Ishikawa (cell line): Measurements from ENCODE around the gene OR1K1.

Experiments
- CEBPB ChIP-seq: IDR thresholded peaks from 2 replicates; pipeline ENCODE4 v1.6.1; 2012
- CREB1 ChIP-seq: IDR thresholded peaks from 2 replicates; pipeline ENCODE4 v1.6.1; 2012; ENCODE audit warnings: low read depth
- EGR1 ChIP-seq: IDR thresholded peaks from 2 replicates; pipeline ENCODE4 v1.6.1; 2012
- EP300 ChIP-seq: IDR thresholded peaks from 2 replicates; pipeline ENCODE4 v1.6.1; 2012; ENCODE audit warnings: borderline replicate concordance
- FOXM1 ChIP-seq: IDR thresholded peaks from 2 replicates; pipeline ENCODE4 v1.6.1; 2012; ENCODE audit warnings: low read depth, borderline replicate concordance
- MAX ChIP-seq: IDR thresholded peaks from 2 replicates; pipeline ENCODE4 v1.6.1; 2012
- NFIC ChIP-seq: IDR thresholded peaks from 2 replicates; pipeline ENCODE4 v1.6.1; 2012
- RAD21 ChIP-seq: IDR thresholded peaks from 2 replicates; pipeline ENCODE4 v1.6.1; 2012; ENCODE audit warnings: low read depth
- REST ChIP-seq: IDR thresholded peaks from 2 replicates; pipeline ENCODE4 v1.6.1; 2012; ENCODE audit warnings: low read depth, mild to moderate bottlenecking
- TAF1 ChIP-seq: IDR thresholded peaks from 2 replicates; pipeline ENCODE4 v1.6.1; 2012; ENCODE audit warnings: low read depth, mild to moderate bottlenecking
- TCF12 ChIP-seq: IDR thresholded peaks from 2 replicates; pipeline ENCODE4 v1.6.1; 2012; ENCODE audit warnings: low read depth
- TEAD4 ChIP-seq: IDR thresholded peaks from 2 replicates; pipeline ENCODE4 v1.6.1; 2012
- USF1 ChIP-seq: IDR thresholded peaks from 2 replicates; pipeline ENCODE4 v1.6.1; 2012
- YY1 ChIP-seq: IDR thresholded peaks from 2 replicates; pipeline ENCODE4 v1.6.1; 2012; ENCODE audit warnings: low read depth
- ZBTB7A ChIP-seq: IDR thresholded peaks from 2 replicates; pipeline ENCODE4 v1.6.1; 2012; ENCODE audit warnings: low read depth

Gene OR1K1

GRCh38 chr9:122819791-122820489 is 20.0 kb downstream of the OR1K1 start:
- TF ChIP-seq RAD21 (no peak), CEBPB (no peak), TAF1 (no peak), ZBTB7A (no peak), FOXM1 (no peak), REST (no peak), TCF12 (no peak), EP300 (no peak), EGR1 (no peak), TEAD4 (no peak)

- TF ChIP-seq YY1 (no peak), ZBTB7A (no peak), RAD21 (no peak)
Measured at GRCh38 chr9:122820490-122820845, 20.5 kb downstream of the OR1K1 start.

- TF ChIP-seq FOXM1: no peak
- no peak for TF ChIP-seq CREB1
- no peak for TF ChIP-seq USF1
- TF ChIP-seq TAF1: no peak
Measured at GRCh38 chr9:122821278-122821943, 21.5 kb downstream of the OR1K1 start.

GRCh38 chr9:122822056-122822455 is 22.1 kb downstream of the OR1K1 start:
- TF ChIP-seq EGR1 (no peak), NFIC (no peak), TEAD4 (no peak), REST (no peak), TCF12 (no peak), CREB1 (no peak), YY1 (no peak), RAD21 (no peak), MAX (no peak), USF1 (no peak)

- TF ChIP-seq FOXM1: no peak
- no peak for TF ChIP-seq ZBTB7A
- TF ChIP-seq TCF12: no peak
- TF ChIP-seq EGR1: no peak
- no peak for TF ChIP-seq REST
- no peak for TF ChIP-seq TAF1
- TF ChIP-seq CEBPB: no peak
- no peak for TF ChIP-seq EP300
- no peak for TF ChIP-seq MAX
Measured at GRCh38 chr9:122822938-122823337, 23.0 kb downstream of the OR1K1 start.
